HL-60/S4 treated with retinoic acid at 250 ng/mL for 4 days and 3 days (cell line): Measurements from ENCODE around the gene APOM.

Source experiments
- in situ Hi-C: fragments of 300-500 bp; cut with MboI; formaldehyde crosslinking; loops from 2 replicates; pipeline ENCODE4 v1.7.0; 2022; ENCODE audit warnings: low sequenced_read_pairs

APOM gene

DNA sequence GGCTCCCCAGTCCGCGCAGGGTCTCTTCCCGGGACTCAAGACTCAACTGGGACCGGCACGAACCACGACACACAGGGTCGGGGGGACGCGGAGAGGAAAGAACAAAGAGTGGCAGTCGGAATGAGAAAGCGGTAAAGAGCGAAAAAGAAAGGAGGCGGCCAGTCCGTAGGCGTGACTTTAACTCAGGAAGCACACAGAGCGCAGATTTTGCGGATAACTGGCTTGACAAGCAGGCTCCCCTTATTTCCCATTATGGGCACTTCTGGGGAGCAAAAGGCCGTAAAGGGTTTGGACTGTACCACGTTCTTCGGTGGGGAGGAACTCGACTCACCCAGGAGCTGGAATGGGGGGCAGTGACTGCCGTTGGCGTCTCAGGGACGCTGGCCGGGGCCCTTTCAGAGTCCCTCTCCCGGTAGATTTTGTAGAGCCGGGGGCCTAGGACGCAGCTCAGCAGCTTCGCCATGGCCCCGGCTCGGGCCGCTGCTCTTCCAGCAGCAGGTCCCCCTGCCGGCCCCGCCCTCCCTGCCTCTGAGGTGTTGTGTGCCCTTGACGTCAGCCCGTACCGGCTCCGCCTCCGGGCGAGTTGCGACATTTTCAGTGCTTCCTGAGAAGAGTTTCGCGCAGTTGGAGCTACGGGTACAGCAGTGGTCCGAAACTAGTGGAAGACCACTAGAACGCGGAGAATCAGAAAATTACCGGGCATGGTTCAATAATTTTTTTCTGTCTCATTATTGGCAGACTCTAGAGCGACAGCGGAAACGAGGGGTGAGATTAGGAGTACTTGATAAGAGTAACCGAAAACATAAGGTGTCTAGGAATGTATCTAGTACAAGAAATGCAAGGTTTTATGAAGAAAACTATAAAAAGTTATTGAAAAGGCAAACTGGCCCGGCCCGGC lies 47.4 kb downstream of the APOM start, which contains the start of gene ABHD16A:
Gene ABHD16A, minus strand, starts transcription at position 506 of the 898 bp plus-strand sequence. Its CDS starts 43 bp downstream, at position 463.
- in situ Hi-C loops, result no loop called here

DNA sequence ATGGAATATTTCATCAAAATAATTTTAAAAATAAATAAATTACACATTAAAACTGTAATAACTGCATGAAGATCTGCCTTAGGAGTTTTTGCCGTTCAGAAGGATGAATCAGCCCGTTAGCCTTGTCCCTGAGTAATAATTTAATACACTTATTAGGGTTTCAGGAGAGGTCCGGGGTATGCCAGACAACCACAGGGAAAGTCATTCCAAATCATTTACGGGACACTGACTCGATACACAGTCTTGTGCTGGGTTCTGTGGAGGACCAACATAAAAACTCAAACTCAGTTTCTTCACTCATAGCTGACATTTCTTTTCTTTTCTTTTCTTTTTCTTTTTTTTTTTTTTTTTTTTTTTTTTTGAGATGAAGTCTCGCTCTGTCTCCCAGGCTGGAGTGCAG lies 50.2 kb downstream of the APOM start:
- in situ Hi-C loops, result no loop called here

DNA sequence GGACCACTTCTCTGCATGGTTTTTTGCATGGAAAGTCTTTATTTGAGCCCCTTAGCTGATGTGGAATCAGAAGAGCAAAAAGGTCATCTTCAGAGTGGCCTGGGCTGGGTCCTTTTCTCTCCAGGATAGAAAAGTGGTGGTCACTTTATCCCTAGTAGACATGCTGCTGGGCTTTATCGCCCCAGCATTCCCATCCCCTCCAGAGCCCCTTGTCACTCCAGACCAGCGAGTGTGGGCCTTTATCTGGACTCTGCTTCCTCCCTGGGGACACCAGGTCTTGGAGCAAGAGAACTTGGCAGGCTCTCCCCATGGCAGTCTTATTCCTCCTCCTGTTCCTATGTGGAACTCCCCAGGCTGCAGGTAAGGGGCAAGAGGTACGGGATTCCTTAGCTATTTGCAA lies 50.9 kb downstream of the APOM start, which contains the start of gene LY6G6F:
Gene LY6G6F, plus strand, starts transcription at position 268 of the 400 bp plus-strand sequence. Its CDS starts 41 bp downstream, at position 309.
- in situ Hi-C loops, result no loop called here

DNA sequence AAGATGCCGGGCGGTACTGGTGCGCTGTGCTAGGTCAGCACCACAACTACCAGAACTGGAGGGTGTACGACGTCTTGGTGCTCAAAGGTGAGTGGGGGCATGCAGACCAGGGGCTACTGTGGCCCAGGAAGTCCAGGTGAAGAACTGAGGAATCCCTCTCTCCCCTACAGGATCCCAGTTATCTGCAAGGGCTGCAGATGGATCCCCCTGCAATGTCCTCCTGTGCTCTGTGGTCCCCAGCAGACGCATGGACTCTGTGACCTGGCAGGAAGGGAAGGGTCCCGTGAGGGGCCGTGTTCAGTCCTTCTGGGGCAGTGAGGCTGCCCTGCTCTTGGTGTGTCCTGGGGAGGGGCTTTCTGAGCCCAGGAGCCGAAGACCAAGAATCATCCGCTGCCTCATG lies 52.0 kb downstream of the APOM start:
- in situ Hi-C loops, result no loop called here
